A549 (cell line): ENCODE data around the gene LOXL4.

Source experiments
- CHD2 ChIP-seq: fragments of 150-350 bp; IDR thresholded peaks from 2 replicates; pipeline ENCODE4 v1.6.1; 2014; ENCODE audit warnings: low read length; ENCODE audit not compliant: partially characterized antibody
- HOXA7 ChIP-seq: fragments of 250-450 bp; sonication (Bioruptor Pico); IDR thresholded peaks from 2 replicates; pipeline ENCODE4 v1.5.0; 2020; ENCODE audit warnings: mild to moderate bottlenecking, moderate library complexity
- MAZ ChIP-seq: fragments of 150-350 bp; IDR thresholded peaks from 2 replicates; pipeline ENCODE4 v1.6.1; 2014; ENCODE audit warnings: antibody characterized with exemption, low read depth, low read length, borderline replicate concordance
- NR3C1 ChIP-seq: fragments of >200 bp; sonication (Bioruptor Twin); formaldehyde crosslinking; IDR thresholded peaks from 3 replicates; pipeline ENCODE4 v1.6.1; 2017
- POLR2A ChIP-seq: IDR thresholded peaks from 2 replicates; pipeline ENCODE4 v1.6.1; 2012; ENCODE audit warnings: mild to moderate bottlenecking, low read length
- RARB ChIP-seq: fragments of 250-450 bp; sonication (Bioruptor Pico); IDR thresholded peaks from 2 replicates; pipeline ENCODE4 v1.8.0; 2021; ENCODE audit warnings: mild to moderate bottlenecking, moderate library complexity
- TF ChIP-seq, protein P1 (sequence below): fragments of >200 bp; sonication (Bioruptor Twin); formaldehyde crosslinking; IDR thresholded peaks from 3 replicates; pipeline ENCODE4 v1.5.1; 2016
- TF ChIP-seq, protein P2 (sequence below): IDR thresholded peaks from 2 replicates; pipeline ENCODE4 v1.6.1; 2012
- TF ChIP-seq, protein P3 (sequence below): fragments of 200-600 bp; sonication (generic); IDR thresholded peaks from 2 replicates; pipeline ENCODE4 v1.6.1; 2016; ENCODE audit warnings: antibody characterized with exemption, mild to moderate bottlenecking, moderate library complexity

DNA sequence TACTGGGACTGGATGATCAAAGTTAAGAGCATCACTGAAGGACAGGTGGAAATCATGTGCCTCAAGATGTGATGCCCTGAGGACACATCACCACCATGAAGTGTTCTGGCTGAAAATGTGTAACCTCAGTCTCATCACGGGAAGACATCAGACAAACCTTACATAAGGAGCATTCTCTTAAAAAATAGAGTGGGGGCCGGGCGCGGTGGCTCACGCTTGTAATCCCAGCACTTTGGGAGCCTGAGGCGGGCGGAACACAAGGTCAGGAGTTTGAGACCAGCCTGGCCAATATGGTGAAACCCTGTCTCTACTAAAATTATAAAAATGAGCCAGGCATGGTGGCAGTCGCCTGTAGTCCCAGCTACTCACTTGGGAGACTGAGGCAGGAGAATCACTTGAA, 65.6 kb downstream of the LOXL4 start:
- TF ChIP-seq, protein P1, sequence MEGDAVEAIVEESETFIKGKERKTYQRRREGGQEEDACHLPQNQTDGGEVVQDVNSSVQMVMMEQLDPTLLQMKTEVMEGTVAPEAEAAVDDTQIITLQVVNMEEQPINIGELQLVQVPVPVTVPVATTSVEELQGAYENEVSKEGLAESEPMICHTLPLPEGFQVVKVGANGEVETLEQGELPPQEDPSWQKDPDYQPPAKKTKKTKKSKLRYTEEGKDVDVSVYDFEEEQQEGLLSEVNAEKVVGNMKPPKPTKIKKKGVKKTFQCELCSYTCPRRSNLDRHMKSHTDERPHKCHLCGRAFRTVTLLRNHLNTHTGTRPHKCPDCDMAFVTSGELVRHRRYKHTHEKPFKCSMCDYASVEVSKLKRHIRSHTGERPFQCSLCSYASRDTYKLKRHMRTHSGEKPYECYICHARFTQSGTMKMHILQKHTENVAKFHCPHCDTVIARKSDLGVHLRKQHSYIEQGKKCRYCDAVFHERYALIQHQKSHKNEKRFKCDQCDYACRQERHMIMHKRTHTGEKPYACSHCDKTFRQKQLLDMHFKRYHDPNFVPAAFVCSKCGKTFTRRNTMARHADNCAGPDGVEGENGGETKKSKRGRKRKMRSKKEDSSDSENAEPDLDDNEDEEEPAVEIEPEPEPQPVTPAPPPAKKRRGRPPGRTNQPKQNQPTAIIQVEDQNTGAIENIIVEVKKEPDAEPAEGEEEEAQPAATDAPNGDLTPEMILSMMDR: no peak
- TF ChIP-seq MAZ: no peak
- TF ChIP-seq CHD2: no peak
- TF ChIP-seq, protein P2, sequence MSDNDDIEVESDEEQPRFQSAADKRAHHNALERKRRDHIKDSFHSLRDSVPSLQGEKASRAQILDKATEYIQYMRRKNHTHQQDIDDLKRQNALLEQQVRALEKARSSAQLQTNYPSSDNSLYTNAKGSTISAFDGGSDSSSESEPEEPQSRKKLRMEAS: no peak
- no peak for TF ChIP-seq POLR2A
- TF ChIP-seq HOXA7 (CRISPR knock-in tag): no peak
- TF ChIP-seq, protein P3, sequence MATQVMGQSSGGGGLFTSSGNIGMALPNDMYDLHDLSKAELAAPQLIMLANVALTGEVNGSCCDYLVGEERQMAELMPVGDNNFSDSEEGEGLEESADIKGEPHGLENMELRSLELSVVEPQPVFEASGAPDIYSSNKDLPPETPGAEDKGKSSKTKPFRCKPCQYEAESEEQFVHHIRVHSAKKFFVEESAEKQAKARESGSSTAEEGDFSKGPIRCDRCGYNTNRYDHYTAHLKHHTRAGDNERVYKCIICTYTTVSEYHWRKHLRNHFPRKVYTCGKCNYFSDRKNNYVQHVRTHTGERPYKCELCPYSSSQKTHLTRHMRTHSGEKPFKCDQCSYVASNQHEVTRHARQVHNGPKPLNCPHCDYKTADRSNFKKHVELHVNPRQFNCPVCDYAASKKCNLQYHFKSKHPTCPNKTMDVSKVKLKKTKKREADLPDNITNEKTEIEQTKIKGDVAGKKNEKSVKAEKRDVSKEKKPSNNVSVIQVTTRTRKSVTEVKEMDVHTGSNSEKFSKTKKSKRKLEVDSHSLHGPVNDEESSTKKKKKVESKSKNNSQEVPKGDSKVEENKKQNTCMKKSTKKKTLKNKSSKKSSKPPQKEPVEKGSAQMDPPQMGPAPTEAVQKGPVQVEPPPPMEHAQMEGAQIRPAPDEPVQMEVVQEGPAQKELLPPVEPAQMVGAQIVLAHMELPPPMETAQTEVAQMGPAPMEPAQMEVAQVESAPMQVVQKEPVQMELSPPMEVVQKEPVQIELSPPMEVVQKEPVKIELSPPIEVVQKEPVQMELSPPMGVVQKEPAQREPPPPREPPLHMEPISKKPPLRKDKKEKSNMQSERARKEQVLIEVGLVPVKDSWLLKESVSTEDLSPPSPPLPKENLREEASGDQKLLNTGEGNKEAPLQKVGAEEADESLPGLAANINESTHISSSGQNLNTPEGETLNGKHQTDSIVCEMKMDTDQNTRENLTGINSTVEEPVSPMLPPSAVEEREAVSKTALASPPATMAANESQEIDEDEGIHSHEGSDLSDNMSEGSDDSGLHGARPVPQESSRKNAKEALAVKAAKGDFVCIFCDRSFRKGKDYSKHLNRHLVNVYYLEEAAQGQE: no peak
- no peak for TF ChIP-seq NR3C1
- TF ChIP-seq RARB (CRISPR knock-in tag): no peak
